ENCODE data around the gene TTC23L.

- TF ChIP-seq, protein P1, sequence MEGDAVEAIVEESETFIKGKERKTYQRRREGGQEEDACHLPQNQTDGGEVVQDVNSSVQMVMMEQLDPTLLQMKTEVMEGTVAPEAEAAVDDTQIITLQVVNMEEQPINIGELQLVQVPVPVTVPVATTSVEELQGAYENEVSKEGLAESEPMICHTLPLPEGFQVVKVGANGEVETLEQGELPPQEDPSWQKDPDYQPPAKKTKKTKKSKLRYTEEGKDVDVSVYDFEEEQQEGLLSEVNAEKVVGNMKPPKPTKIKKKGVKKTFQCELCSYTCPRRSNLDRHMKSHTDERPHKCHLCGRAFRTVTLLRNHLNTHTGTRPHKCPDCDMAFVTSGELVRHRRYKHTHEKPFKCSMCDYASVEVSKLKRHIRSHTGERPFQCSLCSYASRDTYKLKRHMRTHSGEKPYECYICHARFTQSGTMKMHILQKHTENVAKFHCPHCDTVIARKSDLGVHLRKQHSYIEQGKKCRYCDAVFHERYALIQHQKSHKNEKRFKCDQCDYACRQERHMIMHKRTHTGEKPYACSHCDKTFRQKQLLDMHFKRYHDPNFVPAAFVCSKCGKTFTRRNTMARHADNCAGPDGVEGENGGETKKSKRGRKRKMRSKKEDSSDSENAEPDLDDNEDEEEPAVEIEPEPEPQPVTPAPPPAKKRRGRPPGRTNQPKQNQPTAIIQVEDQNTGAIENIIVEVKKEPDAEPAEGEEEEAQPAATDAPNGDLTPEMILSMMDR (IDR thresholded peaks at IDR 0.05), result no peak
- TF ChIP-seq POLR2A (IDR thresholded peaks at IDR 0.05), result no peak
Measured at GRCh38 chr5:34867660-34868059, 28.7 kb downstream of the TTC23L start.
